Measurements from ENCODE around the gene CDH23.

DNA sequence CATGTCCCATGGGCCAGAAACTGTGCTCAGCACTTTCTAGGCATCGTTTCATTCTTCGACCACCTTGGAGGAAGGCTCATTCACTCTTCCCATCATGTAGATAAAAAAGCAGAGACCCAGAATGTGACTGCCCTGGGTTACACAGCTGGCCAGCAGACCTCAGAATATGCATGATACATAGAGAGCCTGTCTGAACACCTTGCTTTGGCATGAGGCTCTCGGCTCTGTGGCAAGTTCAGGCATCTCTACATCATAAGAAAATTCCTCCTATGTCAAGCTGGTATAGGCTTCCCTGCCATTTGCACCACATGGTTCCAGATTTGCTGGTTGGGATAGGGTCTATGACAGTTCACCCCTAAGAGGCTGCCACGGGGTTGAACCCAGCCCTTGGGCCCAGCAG is 134.1 kb downstream of the CDH23 start:
- TF ChIP-seq, protein P1, sequence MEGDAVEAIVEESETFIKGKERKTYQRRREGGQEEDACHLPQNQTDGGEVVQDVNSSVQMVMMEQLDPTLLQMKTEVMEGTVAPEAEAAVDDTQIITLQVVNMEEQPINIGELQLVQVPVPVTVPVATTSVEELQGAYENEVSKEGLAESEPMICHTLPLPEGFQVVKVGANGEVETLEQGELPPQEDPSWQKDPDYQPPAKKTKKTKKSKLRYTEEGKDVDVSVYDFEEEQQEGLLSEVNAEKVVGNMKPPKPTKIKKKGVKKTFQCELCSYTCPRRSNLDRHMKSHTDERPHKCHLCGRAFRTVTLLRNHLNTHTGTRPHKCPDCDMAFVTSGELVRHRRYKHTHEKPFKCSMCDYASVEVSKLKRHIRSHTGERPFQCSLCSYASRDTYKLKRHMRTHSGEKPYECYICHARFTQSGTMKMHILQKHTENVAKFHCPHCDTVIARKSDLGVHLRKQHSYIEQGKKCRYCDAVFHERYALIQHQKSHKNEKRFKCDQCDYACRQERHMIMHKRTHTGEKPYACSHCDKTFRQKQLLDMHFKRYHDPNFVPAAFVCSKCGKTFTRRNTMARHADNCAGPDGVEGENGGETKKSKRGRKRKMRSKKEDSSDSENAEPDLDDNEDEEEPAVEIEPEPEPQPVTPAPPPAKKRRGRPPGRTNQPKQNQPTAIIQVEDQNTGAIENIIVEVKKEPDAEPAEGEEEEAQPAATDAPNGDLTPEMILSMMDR (IDR thresholded peaks at IDR 0.05; ENCODE audit: control extremely low read depth in 1 of 3, insufficient read depth in 1 of 3, low read depth in 1 of 3, low read length in 3 of 3) = no peak
- no peak for TF ChIP-seq SP1 (IDR thresholded peaks at IDR 0.05; ENCODE audit: low read depth, low read length)
